DND-41 (cell line): Measurements from ENCODE around the gene SLC30A1.

Source experiments
- ATAC-seq: fragments of 200-7000 bp; cut with Tn5 transposase; 3 replicates; pipeline ENCODE4 v1.9.1; 2021; ENCODE audit warnings: low read depth; ENCODE audit not compliant: insufficient read depth
- DNase-seq: peaks from one replicate; pipeline ENCODE4 v3.0.0-alpha.2; 2020
- H2AFZ ChIP-seq: 2 replicates; pipeline ENCODE4 v1.6.0; 2012; ENCODE audit warnings: low read depth, low read length
- H3K27ac ChIP-seq: 2 replicates; pipeline ENCODE4 v1.5.1; 2012; ENCODE audit warnings: low read length, inconsistent platforms
- H3K27me3 ChIP-seq: fragments of 200-600 bp; sonication (generic); 2 replicates; pipeline ENCODE4 v1.6.0; 2012; ENCODE audit warnings: low read length, mild to moderate bottlenecking, inconsistent platforms; ENCODE audit not compliant: insufficient read depth, poor library complexity
- H3K36me3 ChIP-seq: 2 replicates; pipeline ENCODE4 v1.5.1; 2012; ENCODE audit warnings: low read length, inconsistent platforms; ENCODE audit not compliant: insufficient read depth
- H3K4me1 ChIP-seq: 2 replicates; pipeline ENCODE4 v1.5.1; 2012; ENCODE audit warnings: mild to moderate bottlenecking, low read length; ENCODE audit not compliant: insufficient read depth
- H3K4me2 ChIP-seq: 2 replicates; pipeline ENCODE4 v1.6.0; 2012; ENCODE audit warnings: mild to moderate bottlenecking, moderate library complexity, low read length, inconsistent platforms; ENCODE audit not compliant: insufficient read depth
- H3K4me3 ChIP-seq, 2 experiments: fragments of 200-600 bp in 1 of 2; shearing (Covaris generic) in 1 of 2; 2 replicates each; pipeline ENCODE4 v1.5.1; 2012 to 2016; ENCODE audit warnings: inconsistent platforms in 2 of 2, low read length in 2 of 2, mild to moderate bottlenecking in 2 of 2, low read depth in 1 of 2, moderate library complexity in 1 of 2
- H3K79me2 ChIP-seq: 2 replicates; pipeline ENCODE4 v1.6.0; 2012; ENCODE audit warnings: low read length, inconsistent platforms; ENCODE audit not compliant: insufficient read depth
- H3K9ac ChIP-seq: 2 replicates; pipeline ENCODE4 v1.6.0; 2012; ENCODE audit warnings: low read depth, mild to moderate bottlenecking, inconsistent platforms, low read length, moderate library complexity
- H3K9me3 ChIP-seq: 2 replicates; pipeline ENCODE4 v1.5.1; 2012; ENCODE audit warnings: low read length, moderate library complexity, mild to moderate bottlenecking, inconsistent platforms; ENCODE audit not compliant: insufficient read depth, severe bottlenecking
- H4K20me1 ChIP-seq: 2 replicates; pipeline ENCODE4 v1.6.0; 2012; ENCODE audit warnings: low read length; ENCODE audit not compliant: insufficient read depth
- CTCF ChIP-seq: IDR thresholded peaks from 2 replicates; pipeline ENCODE4 v1.5.1; 2012; ENCODE audit warnings: borderline replicate concordance, low read length, moderate library complexity, mild to moderate bottlenecking; ENCODE audit not compliant: poor library complexity, severe bottlenecking; ENCODE audit errors: extremely low read depth
- EZH2 ChIP-seq: IDR thresholded peaks from 3 replicates; pipeline ENCODE4 v1.6.1; 2012; ENCODE audit warnings: borderline replicate concordance, low read depth, mild to moderate bottlenecking, moderate library complexity, low read length, inconsistent platforms; ENCODE audit not compliant: severe bottlenecking

The SLC30A1 gene

GRCh38 chr1:211537253-211537652 lies 41.7 kb downstream of the SLC30A1 start:
- Histone ChIP-seq H3K79me2 (no peaks in the 10 kb centered on the region), H4K20me1 (no peaks in the 10 kb centered on the region), H3K9ac (no peak overlapping the region), H3K4me1 (no peaks in the 10 kb centered on the region), H2AFZ (no peak overlapping the region), H3K4me3 (no peak overlapping the region), H3K27ac (no peak overlapping the region), H3K9me3 (no peaks in the 10 kb centered on the region), H3K36me3 (no peaks in the 10 kb centered on the region), H3K27me3 (no peaks in the 10 kb centered on the region), H3K4me2 (no peak overlapping the region)
- TF ChIP-seq CTCF (no peak), EZH2 (no peak)
- DNase-seq (no peak), ATAC-seq (no peak)

GRCh38 chr1:211536606-211537005 lies 42.4 kb downstream of the SLC30A1 start:
- Histone ChIP-seq H4K20me1 (no peaks in the 10 kb centered on the region), H3K27me3 (no peaks in the 10 kb centered on the region), H3K4me3 (no peak overlapping the region), H3K9ac (no peak overlapping the region), H3K4me2 (no peak overlapping the region), H3K4me1 (no peaks in the 10 kb centered on the region), H3K9me3 (no peaks in the 10 kb centered on the region), H3K79me2 (no peaks in the 10 kb centered on the region), H2AFZ (no peak overlapping the region), H3K27ac (no peak overlapping the region), H3K36me3 (no peaks in the 10 kb centered on the region)
- DNase-seq = no peak
- TF ChIP-seq CTCF (no peak), EZH2 (no peak)
- ATAC-seq = no peak

- no peak for ATAC-seq
- no peak overlapping the region for H3K27ac ChIP-seq
- no peaks in the 10 kb centered on the region for H3K36me3 ChIP-seq
- no peak for DNase-seq
- no peaks in the 10 kb centered on the region for H4K20me1 ChIP-seq
- H3K4me3 ChIP-seq = no peak overlapping the region
- H2AFZ ChIP-seq = no peak overlapping the region
- H3K27me3 ChIP-seq = no peaks in the 10 kb centered on the region
- TF ChIP-seq CTCF = no peak
- TF ChIP-seq EZH2 = no peak
- no peaks in the 10 kb centered on the region for H3K79me2 ChIP-seq
- H3K4me1 ChIP-seq = no peaks in the 10 kb centered on the region
- H3K9me3 ChIP-seq = no peaks in the 10 kb centered on the region
- H3K4me2 ChIP-seq = no peak overlapping the region
- no peak overlapping the region for H3K9ac ChIP-seq
These were observed 43.6 kb downstream of the SLC30A1 start for GRCh38 chr1:211535346-211535745.
